ENCODE measurements around the gene CARMIL3. TPM values are rescaled to one million over a fixed set of nuclear protein-coding genes. Genes with fewer than 3 reads are reported as not detected.
A peak's percentile ranks its signal among the peaks of the same experiment; 100 is the strongest.

CARMIL3 gene
- total RNA-seq, 6 experiments from 2014 or later = 0.18 to 1.9 (median 0.29) TPM

DNA sequence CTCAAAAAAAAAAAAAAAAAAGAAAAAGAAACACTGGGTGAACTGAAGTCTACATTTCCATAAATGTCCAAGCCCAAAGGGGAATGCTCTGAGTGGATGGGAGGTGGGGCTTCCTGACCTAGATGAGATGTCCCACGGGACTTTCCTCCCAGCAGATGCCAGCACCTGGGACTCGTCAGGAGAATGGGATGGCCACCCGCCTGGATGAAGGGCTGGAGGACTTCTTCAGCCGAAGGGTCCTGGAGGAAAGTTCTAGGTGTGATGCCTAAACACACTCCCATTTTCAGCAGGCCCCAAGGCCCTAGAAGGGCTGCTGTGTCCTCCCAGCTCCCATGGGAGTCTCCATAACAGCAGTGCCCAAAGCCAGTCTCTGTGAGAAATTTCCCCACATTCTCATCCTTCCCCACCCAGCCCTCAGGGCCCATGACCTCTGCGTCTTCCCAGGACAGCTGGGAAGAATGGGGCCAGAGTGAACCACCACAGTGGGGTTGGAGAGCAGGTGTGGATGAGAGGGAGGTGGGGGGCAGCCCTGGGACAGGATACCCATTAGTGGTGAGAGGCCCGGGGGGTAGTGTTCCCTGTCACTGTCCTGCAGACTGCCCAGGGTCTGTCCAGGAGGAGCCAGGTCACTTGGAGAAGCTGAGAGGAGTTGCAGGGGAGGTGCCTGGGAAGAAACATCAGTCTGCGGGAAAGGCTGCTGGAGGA is 12.4 kb downstream of the CARMIL3 start:
- TF ChIP-seq, protein P1, sequence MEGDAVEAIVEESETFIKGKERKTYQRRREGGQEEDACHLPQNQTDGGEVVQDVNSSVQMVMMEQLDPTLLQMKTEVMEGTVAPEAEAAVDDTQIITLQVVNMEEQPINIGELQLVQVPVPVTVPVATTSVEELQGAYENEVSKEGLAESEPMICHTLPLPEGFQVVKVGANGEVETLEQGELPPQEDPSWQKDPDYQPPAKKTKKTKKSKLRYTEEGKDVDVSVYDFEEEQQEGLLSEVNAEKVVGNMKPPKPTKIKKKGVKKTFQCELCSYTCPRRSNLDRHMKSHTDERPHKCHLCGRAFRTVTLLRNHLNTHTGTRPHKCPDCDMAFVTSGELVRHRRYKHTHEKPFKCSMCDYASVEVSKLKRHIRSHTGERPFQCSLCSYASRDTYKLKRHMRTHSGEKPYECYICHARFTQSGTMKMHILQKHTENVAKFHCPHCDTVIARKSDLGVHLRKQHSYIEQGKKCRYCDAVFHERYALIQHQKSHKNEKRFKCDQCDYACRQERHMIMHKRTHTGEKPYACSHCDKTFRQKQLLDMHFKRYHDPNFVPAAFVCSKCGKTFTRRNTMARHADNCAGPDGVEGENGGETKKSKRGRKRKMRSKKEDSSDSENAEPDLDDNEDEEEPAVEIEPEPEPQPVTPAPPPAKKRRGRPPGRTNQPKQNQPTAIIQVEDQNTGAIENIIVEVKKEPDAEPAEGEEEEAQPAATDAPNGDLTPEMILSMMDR (IDR thresholded peaks at IDR 0.05) = no peak
- TF ChIP-seq POLR2A (IDR thresholded peaks at IDR 0.05) = no peak
- intact Hi-C loops (cut with DNase I) = loop anchor here in 1 of 2 donors (10.0 kb wide), 1 partner anchor 101 kb away; the partner anchor contains the start of gene IRF9
- H3K27ac ChIP-seq = peak overlapping the region in 2 of 3 donors; percentile 33 to 77
- H3K27me3 ChIP-seq = no peaks in the 10 kb centered on the region
- no peaks in the 10 kb centered on the region for H3K9me3 ChIP-seq
- peaks cover 0 to 71% (median 26%) of the 10 kb centered on the region in 4 donors for H3K4me1 ChIP-seq
- ATAC-seq = peak in 1 of 4 donors; percentile 7
- no peak overlapping the region for H3K4me3 ChIP-seq
- peak in 1 of 3 donors; percentile 65 for DNase-seq
- H3K36me3 ChIP-seq = no peaks in the 10 kb centered on the region
- WGBS (ENCODE audit: insufficient coverage, low coverage, low lambda C conversion rate, missing lambda C conversion rate) = 59% methylated on average over 3 of the region's 7 CpGs

DNA sequence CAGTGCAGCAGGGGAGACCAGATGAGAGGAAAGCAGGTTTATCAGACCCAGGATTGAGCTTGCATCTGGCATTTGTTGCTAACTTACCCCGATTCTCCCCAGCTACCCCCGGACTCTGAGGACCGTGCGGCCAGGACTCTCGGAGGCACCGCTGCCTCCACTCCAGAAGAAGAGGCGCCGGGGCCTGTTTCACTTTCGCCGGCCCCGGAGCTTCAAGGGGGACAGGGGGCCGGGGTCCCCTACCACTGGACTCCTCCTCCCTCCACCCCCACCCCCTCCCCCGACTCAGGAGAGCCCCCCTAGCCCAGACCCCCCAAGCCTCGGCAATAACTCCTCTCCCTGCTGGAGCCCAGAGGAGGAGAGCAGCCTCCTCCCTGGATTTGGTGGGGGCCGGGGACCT is 13.0 kb downstream of the CARMIL3 start:
- peaks cover 0 to 71% (median 26%) of the 10 kb centered on the region in 4 donors for H3K4me1 ChIP-seq
- no peak overlapping the region for H3K4me3 ChIP-seq
- WGBS (ENCODE audit: insufficient coverage, low coverage, low lambda C conversion rate, missing lambda C conversion rate) = 20% methylated on average over 1 of the region's 15 CpGs
- intact Hi-C loops (cut with DNase I) = loop anchor here in 1 of 2 donors (10.0 kb wide), 1 partner anchor 100 kb away; the partner anchor contains the start of gene IRF9
- no peaks in the 10 kb centered on the region for H3K36me3 ChIP-seq
- ATAC-seq (no peak), DNase-seq (no peak)
- H3K27ac ChIP-seq = peak overlapping the region in 1 of 3 donors; percentile 44
- no peaks in the 10 kb centered on the region for H3K27me3 ChIP-seq
- no peak for TF ChIP-seq POLR2A (IDR thresholded peaks at IDR 0.05)
- TF ChIP-seq, protein P1 (IDR thresholded peaks at IDR 0.05) = no peak
- H3K9me3 ChIP-seq = no peaks in the 10 kb centered on the region

- H3K36me3 ChIP-seq = no peaks in the 10 kb centered on the region
- no peaks in the 10 kb centered on the region for H3K27me3 ChIP-seq
- H3K9me3 ChIP-seq = no peaks in the 10 kb centered on the region
- peak overlapping the region in 1 of 3 donors; percentile 44 for H3K27ac ChIP-seq
- peak overlapping the region in 1 of 3 donors; percentile 64 for H3K4me3 ChIP-seq
- no peak for DNase-seq
- WGBS (ENCODE audit: insufficient coverage, low coverage, low lambda C conversion rate, missing lambda C conversion rate) = 38% methylated on average over 4 of the region's 8 CpGs
- TF ChIP-seq POLR2A (IDR thresholded peaks at IDR 0.05) = no peak
- TF ChIP-seq, protein P1 (IDR thresholded peaks at IDR 0.05) = no peak
- ATAC-seq = no peak
- peaks cover 0 to 69% (median 25%) of the 10 kb centered on the region in 4 donors for H3K4me1 ChIP-seq
- intact Hi-C loops (cut with DNase I) = loop anchor here in 1 of 2 donors (10.0 kb wide), 1 partner anchor 99 kb away; the partner anchor contains the start of gene IRF9
These were observed 13.6 kb downstream of the CARMIL3 start for GRCh38 chr14:24065408-24065807.

DNA sequence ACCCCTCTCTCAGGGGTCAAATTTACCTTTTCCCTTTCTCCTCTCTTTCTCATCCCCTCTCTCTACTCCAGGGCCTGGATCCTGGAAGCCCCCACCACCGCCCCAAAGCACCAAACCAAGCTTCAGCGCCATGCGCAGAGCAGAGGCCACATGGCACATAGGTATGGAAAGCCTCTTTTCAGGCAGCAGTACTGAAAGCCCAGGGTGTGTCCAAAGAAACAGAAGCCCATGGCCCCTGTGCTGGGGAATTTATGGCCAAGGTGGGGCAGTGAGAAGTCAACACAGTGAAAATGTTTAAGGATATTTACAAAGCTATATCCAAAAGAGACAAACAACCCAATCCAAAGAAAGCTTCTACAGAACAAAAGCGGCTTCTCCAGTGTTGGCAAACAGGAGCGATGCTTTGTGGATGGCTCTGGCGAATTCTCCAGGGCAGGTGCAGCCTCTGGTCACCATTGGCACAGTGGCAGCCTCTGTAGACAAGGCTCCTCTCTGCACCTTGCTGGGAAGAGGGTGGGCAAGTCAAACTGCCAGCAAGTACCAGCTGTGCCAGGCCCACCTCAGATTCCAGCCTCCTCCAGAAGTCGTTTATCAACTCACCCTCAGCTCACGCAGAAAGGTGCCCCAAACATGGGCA is 14.8 kb downstream of the CARMIL3 start:
- TF ChIP-seq POLR2A (IDR thresholded peaks at IDR 0.05) = no peak
- TF ChIP-seq, protein P1 (IDR thresholded peaks at IDR 0.05) = no peak
- no peak for DNase-seq

More for the DNA sequence above, 14.8 kb downstream of the CARMIL3 start:
- peak; percentile 8 to 30 (median 18) for ATAC-seq
- WGBS (ENCODE audit: insufficient coverage, low coverage, low lambda C conversion rate, missing lambda C conversion rate) = 37% methylated on average over 7 of the region's 8 CpGs
- Histone ChIP-seq H3K27me3 (no peaks in the 10 kb centered on the region), H3K4me1 (peaks cover 0 to 58% (median 20%) of the 10 kb centered on the region in 4 donors), H3K4me3 (peak overlapping the region in 2 of 3 donors; percentile 60 to 64), H3K27ac (peak overlapping the region; percentile 8 to 87 (median 85)), H3K9me3 (no peaks in the 10 kb centered on the region), H3K36me3 (no peaks in the 10 kb centered on the region)
- intact Hi-C loops (cut with DNase I) = loop anchor here in 1 of 2 donors (10.0 kb wide), 1 partner anchor 98 kb away; the partner anchor contains the start of gene IRF9

Measured in right lobe of liver (tissue), 6 donors.